ENCODE data around the gene CCDC106. TPM values are rescaled to one million over a fixed set of nuclear protein-coding genes. Genes with fewer than 3 reads are reported as not detected.

Gene CCDC106
- total RNA-seq, 1 donor from 2014 or later: 17.9 TPM

GRCh38 chr19:55678121-55678671, 30.2 kb downstream of the CCDC106 start:
- no peak for TF ChIP-seq CTCF (conservative IDR thresholded peaks at IDR 0.05; ENCODE audit: low read depth, low read length)
- no peak overlapping the region for H3K4me3 ChIP-seq (ENCODE audit: low read depth, low read length)
- no peak for DNase-seq (ENCODE audit: low read depth)

DNA sequence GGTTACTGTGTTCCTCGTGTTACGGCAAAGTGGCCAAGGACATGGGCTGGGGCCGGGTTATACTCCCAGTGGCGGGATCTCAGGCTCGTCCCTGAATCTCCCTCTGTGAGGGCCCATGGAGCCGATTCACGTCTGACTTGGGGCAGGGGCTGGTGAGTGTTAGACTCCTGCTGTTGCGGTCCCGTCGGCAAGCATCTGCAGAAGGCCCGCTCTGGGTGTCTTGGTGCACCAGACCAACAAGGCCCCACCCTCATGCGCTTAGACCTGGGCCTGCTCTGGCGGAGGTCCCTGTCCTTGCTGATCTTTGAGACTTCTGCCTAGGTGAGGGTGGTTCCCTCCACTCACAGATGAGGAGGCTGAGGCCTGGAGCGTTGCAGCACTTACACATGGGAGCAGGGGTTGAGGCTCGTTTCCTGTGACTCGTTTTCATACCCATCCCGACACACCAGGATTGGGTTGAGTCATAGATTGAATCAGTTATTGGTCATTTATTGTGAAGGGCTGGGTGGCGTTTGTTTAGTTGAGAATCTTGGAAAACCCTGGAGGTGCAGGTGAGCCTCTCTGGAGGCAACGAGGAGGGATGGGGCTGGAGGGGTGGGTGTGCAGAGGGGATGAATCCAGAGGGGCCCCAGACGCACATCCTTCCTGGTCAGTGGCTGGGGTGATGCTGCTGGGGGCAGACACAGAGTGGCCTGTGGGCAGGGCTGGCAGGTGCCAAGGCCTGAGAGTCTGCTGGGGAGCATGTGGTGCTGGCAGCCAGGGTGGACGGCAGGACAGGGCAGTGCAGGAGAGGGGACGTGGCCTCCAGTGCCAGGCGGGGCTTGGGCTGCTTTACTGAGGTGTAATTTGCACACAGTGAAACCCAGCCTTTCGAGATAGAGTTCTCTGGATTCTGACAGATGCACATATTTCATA, 31.6 kb downstream of the CCDC106 start:
- DNase-seq (ENCODE audit: low read depth): peak; percentile 37
- no peak overlapping the region for H3K4me3 ChIP-seq (ENCODE audit: low read depth, low read length)
- TF ChIP-seq CTCF (conservative IDR thresholded peaks at IDR 0.05; ENCODE audit: low read depth, low read length): no peak

GRCh38 chr19:55680339-55681130, 32.5 kb downstream of the CCDC106 start:
- no peak overlapping the region for H3K4me3 ChIP-seq (ENCODE audit: low read depth, low read length)
- no peak for TF ChIP-seq CTCF (conservative IDR thresholded peaks at IDR 0.05; ENCODE audit: low read depth, low read length)
- no peak for DNase-seq (ENCODE audit: low read depth)

DNA sequence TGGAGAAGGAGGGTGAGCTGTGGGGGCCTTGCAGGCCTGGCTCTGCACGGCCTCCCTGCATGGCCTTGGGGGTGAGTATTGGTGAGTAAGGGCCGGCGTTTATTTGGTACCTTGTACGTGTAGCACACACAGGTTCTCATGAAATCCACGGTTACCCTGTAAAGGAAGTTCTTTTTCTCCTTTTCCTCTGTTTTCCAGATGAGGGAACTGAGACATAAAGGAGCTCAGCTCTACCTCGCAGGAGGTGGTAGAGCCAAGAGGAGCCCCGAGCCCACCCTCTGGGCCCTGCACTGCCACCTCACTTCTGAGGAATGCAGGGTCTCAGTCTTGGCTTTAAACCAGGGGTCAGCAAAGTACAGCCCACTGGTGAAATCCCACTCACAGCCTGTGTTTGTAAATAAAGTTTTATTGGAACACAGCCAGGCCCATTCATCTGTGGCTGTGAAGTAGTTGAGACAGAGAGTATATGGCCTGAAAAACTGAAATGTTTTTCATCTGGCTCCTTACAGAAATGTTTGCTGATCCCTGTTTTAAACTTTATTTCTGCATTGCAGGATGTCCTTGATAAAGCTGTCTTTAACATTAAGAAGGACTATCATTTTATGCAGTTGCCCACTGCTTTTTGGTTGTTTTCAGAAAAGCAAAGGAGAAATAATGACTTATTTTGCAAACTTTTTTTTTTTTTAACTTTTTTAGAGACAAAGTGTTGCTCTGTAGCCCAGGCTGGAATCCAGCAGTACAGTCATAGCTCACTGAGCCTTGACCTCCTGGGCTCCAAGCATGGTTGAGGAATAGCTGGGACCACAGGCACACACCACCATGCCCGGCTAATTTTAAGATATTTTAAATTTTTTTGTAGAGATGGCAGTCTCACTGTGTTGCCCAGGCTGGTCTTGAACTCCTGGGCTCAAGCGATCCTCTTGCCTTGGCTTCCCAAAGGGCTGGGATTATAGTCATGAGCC, 33.4 kb downstream of the CCDC106 start:
- no peak for TF ChIP-seq CTCF (conservative IDR thresholded peaks at IDR 0.05; ENCODE audit: low read depth, low read length)
- no peak overlapping the region for H3K4me3 ChIP-seq (ENCODE audit: low read depth, low read length)
- DNase-seq (ENCODE audit: low read depth): peak; percentile 32

GRCh38 chr19:55683449-55684261, 35.6 kb downstream of the CCDC106 start:
- no peak for DNase-seq (ENCODE audit: low read depth)
- no peak overlapping the region for H3K4me3 ChIP-seq (ENCODE audit: low read depth, low read length)
- TF ChIP-seq CTCF (conservative IDR thresholded peaks at IDR 0.05; ENCODE audit: low read depth, low read length): no peak

All from epithelial cell of proximal tubule (primary cell).